Measurements from ENCODE around the gene TOPBP1.

- TF ChIP-seq CTCF (conservative IDR thresholded peaks at IDR 0.05; ENCODE audit: low read depth, low read length) (no peak), POLR2A (IDR thresholded peaks at IDR 0.05; ENCODE audit: low read depth, low read length) (no peak), SMC3 (IDR thresholded peaks at IDR 0.05; ENCODE audit: low read depth, low read length) (no peak)
Measured at GRCh38 chr3:133633439-133633838, 28.3 kb downstream of the TOPBP1 start.
